GM19397 (cell line): ENCODE results near the gene PIP5K1C.

Source experiments
- ATAC-seq: cut with Tn5 transposase; IDR thresholded peaks from one replicate; pipeline ENCODE4 v1.9.1; 2021; ENCODE audit warnings: mild to moderate bottlenecking, moderate library complexity; ENCODE audit not compliant: unreplicated experiment

The PIP5K1C gene, protein sequence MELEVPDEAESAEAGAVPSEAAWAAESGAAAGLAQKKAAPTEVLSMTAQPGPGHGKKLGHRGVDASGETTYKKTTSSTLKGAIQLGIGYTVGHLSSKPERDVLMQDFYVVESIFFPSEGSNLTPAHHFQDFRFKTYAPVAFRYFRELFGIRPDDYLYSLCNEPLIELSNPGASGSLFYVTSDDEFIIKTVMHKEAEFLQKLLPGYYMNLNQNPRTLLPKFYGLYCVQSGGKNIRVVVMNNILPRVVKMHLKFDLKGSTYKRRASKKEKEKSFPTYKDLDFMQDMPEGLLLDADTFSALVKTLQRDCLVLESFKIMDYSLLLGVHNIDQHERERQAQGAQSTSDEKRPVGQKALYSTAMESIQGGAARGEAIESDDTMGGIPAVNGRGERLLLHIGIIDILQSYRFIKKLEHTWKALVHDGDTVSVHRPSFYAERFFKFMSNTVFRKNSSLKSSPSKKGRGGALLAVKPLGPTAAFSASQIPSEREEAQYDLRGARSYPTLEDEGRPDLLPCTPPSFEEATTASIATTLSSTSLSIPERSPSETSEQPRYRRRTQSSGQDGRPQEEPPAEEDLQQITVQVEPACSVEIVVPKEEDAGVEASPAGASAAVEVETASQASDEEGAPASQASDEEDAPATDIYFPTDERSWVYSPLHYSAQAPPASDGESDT

DNA sequence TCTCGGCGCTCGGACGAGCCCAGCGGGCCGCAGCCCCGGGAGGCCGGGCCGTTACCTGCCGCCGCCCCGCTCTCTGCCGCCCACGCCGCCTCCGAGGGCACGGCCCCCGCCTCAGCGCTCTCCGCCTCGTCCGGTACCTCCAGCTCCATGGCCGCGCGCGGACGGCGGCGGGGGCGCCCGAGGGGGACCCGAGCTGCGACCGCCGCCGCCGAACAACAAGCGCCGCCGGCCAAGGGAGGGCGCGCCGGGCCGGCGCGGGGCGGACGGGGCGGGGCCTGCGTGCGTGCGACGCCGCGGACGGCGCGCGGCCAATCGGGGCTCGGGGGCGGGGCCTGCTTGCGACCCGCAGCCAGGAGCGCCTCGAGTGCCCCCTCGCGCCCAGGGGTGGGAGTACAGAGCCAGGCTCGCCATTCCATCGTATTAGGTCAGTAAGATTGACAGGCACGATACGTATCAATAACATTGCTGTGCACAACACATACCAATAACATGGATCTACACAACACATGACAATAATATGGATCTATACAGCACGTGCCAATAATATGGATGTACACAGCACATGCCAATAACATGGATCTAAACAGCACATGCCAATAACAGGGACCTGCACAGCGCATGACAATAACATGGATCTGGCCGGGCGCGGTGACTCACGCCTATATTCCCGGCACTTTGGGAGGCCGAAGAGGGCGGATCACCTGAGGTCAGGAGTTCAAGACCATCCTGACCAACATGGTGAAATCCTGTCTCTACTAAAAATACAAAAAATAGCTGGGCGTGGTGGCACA is at the start of gene PIP5K1C:
TSS of gene PIP5K1C (minus strand) at position 227 of the 791 bp plus-strand sequence. CDS start at position 149, 78 bp downstream.
- ATAC-seq: peak; percentile 85

DNA sequence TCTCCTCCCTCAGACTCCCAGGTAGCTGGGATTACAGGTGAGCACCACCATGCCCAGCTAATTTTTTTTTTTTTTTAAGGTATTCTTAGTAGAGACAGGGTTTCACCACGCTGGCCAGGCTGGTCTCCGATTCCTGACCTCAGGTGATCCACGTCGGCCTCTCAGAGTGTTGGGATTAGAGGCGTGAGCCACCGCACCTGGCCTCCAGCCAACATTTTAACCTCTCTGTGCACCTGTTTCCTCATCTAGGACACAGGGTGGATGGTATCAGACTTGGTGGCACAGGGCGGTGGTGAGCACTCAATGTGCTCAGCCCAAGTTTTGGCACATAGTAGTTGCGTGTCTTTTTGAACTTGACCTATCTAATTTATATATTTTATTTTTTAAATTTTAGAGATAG is 48.7 kb upstream of the PIP5K1C start:
- ATAC-seq: no peak

DNA sequence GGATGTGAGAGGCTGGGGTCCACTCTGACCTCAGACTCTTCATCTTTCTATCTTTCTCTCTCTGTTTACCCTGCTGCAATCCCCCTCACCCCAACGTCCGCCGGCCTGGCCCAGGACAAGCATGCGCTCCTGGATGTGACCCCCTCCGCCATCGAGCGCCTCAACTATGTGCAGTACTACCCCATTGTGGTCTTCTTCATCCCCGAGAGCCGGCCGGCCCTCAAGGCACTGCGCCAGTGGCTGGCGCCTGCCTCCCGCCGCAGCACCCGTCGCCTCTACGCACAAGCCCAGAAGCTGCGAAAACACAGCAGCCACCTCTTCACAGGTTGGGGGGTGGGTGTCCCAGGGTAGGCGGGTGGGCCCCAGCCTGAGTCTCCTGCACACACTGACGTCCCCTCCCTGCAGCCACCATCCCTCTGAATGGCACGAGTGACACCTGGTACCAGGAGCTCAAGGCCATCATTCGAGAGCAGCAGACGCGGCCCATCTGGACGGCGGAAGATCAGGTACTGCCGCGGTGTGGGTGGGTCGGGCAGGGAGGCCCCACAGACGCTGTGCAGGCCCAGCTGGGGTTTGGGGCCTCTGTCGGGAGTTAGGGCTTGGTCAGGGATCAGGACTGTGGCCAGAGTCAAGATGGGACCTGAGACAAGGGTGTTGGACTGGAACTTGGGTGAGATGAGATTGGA is 46.2 kb upstream of the PIP5K1C start:
- ATAC-seq: no peak

DNA sequence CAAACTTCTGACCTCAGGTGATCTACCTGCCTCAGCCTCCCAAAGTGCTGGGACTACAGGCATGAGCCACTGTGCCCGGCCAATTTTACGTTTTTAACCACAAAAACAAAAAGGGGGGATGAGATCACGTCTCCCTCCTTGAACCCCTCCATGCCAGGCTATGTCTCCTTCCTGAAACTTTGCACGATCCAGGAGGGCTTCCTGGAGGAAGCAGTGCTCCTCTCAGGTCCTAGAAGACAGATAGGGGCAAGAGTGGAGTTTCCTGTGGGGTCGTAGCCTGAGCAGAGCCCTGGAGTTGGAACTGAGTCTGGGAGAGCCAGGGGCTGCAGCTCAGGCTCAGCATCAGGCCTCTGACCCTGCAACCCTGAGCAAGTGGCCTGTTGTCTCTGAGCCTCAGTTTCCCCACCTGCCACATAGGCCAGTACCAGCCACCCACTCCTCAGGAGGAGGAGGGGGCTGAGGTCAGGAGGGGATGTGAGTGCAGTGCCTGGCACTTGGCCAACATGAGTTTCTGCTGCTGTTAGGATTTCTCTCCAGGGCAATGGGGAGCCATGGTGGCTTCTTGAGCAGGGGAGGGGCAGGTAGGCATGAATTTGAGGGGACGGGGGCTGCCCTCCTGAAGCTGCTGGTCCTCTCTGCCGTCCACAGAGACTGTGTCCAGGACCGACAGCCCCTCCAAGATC is 45.2 kb upstream of the PIP5K1C start:
- ATAC-seq: no peak

DNA sequence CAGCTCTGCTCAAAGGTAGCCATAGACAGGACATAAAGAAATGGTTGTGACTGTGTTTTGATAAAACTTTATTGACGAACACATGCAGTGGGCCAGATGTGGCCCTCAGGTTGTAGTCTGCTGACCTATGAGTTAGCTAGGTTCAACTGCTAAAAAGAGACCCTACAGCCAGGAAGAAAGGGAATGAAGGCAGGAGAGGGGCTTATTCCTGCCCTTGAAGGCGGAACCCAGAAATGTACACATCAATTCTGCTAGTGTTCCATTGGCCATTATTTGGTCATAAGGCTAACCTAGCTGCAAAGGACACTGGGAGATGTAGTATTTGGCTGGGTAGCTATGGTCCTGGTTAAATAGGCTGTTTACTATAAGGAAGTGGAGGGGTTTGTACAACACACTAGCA is 43.2 kb upstream of the PIP5K1C start:
- no peak for ATAC-seq

DNA sequence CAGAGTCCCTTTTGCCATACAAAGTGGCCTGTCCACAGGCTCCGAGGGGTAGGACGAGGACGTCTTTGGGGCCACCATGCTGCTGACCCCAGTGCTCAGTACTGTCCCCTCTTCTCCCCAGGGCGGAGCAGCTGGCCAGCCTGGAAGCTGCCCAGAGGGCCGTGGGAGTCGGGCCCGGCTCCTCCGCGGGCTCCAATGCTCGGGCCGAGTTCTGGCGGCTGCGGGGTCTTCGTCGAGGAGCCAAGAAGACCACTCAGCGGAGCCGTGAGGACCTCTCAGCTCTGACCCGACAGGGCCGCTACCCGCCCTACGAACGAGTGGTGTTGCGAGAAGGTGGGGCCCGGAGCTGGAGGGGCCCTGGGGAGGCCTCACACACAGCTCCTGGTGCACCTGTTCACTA is 40.2 kb upstream of the PIP5K1C start:
- ATAC-seq: no peak

DNA sequence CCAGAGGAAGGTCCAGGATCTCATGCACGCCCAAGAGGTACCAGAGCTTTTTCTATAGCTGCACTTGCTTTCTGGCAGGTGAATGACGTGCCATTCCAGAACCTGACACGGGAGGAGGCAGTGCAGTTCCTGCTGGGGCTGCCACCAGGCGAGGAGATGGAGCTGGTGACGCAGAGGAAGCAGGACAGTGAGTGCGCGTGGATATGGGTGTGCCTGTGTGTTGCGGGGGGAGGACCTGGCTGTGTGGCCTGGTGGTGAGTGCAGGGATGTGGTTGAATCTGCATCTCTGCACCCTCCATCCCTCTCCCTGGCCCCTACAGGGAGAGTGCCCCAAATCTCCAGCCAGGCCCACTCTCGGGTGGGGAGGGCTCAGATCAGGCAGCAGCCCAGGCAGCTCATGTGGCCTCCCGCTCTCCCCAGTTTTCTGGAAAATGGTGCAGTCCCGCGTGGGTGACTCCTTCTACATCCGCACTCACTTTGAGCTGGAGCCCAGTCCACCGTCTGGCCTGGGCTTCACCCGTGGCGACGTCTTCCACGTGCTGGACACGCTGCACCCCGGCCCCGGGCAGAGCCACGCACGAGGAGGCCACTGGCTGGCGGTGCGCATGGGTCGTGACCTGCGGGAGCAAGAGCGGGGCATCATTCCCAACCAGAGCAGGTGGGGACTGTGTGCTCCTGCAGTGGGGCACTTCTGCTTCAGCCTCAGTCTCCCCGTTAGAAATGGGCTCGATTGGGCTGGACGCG is 38.4 kb upstream of the PIP5K1C start:
- no peak for ATAC-seq

DNA sequence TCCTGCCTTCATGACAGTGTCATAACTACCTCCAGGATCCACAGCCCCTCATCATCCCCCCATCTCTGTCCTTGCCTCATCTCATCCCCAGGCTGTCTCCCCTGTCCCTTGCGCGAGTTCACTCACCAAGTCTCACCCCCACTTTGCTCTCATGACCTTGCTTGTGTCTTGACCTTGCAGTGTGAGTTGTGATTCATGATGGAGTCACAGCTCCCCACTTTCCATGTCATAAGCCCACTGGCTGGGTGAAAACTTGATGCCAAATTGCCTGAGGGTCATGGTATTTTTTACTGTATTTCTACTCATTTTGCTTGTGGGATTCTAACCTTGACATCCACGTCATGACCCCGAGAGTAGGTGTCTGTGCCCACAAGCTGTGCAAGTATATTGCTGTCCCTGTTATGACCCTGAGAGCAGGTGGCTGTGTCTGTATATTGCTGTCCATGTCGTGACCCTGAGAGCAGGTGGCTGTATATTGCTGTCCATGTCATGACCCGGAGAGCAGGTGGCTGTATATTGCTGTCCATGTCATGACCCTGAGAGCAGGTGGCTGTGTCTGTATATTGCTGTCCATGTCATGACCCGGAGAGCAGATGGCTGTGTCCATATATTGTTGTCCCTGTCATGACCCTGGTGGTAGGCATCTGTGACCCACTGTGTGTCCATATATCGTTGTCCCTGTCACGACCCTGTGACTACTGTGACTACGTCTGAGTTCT is 37.4 kb upstream of the PIP5K1C start:
- ATAC-seq: no peak

DNA sequence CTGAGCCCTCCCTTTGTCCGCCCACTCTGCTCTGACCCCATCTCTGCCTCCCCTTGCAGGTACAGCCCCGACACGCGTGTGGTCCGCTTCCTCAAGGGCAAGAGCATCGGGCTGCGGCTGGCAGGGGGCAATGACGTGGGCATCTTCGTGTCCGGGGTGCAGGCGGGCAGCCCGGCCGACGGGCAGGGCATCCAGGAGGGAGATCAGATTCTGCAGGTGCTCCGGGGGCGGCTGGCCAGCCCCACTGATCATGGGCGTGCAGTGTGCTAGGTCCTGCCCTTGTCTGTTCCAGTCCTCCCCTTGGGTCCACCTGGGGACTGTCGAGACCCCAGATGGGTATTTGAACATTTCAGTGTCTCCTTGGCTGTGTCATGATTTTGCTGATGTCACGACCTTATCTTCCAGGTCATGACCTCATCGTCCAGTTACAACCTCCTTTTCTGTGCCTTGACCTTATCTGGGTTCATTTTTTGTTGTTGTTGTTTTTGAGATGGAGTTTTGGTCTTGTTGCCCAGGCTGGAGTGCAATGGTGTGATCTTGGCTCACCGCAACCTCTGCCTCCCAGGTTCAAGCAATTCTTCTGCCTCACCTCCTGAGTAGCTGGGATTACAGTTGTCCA is 35.9 kb upstream of the PIP5K1C start:
- no peak for ATAC-seq

DNA sequence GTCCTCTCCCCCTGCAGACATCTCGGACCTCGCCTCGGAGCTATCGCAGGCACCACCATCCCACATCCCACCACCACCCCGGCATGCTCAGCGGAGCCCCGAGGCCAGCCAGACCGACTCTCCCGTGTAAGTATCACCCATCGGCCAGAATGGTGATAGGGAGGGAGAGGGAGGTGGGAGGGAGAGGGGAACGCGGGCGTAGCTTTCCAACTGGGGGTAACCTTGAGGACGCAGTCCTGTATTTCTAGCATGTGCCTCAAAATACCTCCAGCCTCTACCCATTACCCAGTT is 34.0 kb upstream of the PIP5K1C start:
- no peak for ATAC-seq

DNA sequence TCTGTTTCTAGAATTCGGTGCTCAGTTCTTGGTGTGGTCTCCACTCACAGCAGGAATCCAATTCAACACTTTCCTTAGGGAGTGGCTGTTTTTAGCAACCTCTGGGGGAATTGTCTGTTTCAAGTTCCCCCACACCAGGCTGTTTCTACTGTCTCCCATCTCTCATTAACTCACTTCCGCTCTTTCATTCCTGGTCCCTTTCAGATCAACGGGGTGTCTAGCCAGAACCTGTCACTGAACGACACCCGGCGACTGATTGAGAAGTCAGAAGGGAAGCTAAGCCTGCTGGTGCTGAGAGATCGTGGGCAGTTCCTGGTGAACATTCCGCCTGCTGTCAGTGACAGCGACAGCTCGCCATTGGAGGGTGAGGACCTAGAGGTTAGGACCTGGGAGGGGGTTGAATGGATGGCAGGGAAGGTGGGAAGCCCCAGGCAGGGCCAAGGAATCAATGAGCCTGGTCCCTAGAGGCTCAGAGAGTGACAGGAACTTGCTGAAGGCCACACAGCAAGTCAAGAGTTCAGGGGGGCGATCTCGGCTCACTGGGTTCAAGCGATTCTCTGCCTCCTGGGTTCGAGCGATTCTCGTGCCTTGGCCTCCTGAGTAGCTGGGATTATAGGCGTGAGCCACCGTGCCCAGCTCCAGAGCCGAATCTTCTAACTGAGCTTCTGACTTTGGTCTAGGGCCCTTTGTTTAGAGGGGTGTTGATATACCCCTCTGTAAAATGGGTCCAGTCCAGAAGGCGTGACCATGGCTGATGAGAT is 33.5 kb upstream of the PIP5K1C start:
- ATAC-seq: no peak

DNA sequence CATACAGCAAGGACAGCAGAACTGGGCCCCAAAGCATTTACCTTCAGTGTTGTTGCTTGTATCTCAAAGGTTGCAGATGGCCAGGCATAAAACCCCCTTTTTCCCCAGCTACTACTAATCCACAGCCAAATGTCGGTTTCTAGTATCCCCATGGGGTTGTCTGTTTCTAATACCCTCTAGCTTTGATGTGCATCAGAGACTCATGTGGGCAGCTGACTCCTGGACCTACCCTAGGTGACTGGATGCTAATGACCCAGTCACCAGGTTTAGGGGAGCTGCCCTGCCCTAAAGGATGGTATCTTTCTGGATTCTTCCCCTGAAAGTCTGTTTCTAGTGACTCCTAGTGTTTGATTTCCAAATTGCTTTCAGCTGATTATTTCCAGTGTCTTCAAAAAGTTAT is 31.8 kb upstream of the PIP5K1C start:
- no peak for ATAC-seq

DNA sequence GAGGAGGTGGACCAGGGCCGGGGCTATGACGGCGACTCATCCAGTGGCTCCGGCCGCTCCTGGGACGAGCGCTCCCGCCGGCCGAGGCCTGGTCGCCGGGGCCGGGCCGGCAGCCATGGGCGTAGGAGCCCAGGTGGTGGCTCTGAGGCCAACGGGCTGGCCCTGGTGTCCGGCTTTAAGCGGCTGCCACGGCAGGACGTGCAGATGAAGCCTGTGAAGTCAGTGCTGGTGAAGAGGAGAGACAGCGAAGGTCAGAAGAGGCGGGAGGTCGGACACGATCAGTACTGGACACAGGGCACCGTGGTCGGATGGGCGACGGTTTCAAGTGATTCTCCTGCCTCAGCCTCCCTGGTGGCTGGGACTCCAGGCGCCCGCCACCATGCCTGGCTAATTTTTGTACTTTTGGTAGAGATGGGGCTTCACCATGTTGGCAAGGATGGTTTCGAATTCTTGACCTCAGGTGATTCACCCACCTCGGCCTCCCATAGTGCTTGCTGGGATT is 30.2 kb upstream of the PIP5K1C start:
- ATAC-seq: no peak

DNA sequence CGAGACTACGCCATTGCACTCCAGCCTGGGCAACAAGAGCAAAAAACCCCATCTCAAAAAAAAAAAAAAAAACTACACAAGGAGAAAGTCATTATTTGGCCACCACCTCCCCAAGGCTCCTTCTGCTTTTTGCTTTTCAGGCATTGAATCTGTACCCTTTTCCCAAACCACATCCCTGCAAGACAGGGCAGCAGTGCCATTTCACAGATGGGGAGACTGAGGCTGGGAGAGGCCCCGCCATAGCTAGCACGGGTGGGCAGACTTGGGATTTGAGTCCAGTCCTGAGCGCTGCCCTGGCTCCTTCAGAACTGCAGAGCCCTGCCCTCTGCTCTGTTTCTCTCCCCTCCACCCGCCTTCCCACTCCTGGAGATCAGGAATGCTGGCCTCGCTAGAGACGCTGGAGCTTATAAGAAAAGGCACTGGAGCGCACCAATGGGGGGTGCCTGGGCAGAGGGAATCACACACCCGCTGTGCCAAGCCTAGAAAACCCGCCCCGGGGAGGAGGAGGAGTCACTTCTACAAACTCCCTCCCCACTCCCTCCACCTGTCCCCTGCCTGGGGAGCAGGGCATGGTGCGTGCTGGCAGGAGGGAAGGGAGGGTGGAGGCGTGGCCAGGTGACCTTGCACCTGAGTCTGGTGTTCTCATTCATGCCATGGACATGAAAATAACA is 25.5 kb upstream of the PIP5K1C start:
- ATAC-seq: no peak

DNA sequence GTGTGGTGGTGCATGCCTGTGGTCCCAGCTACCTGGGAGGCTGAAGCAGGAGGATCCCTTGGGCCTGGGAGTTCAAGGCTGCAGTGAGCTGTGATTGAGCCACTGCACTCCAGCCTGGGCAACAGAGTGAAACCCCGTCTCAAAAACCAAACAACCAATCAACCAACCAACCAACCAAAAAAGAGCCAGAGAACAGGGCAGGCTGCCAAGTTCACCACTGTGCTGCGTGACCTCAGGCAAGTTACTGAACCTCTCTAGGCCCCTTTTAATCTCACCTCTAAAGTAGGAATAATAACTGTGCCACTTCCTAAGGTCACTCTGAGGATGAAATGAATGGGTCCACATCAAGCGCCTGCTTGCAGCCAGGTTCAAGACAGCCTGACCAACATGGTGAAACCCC is 24.9 kb upstream of the PIP5K1C start:
- no peak for ATAC-seq

DNA sequence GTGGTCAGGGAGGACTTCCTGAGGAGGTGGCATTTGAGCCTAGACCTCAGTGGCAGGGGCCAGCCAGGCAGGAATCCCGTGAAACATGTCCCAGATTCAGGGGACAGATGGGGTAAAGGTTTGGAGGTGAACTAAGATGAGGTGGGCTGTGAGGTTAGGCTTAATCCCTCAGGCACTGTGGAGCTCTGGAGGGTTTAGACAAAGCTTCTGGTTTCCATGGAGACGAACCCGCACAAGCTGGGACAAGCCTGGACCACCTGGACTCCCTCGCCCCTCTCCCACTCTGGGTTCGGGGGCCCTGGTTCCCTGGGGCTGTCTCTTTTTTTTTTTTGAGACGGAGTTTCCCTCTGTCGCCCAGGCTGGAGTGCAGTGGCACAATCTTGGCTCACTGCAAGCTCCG is 23.6 kb upstream of the PIP5K1C start:
- no peak for ATAC-seq

DNA sequence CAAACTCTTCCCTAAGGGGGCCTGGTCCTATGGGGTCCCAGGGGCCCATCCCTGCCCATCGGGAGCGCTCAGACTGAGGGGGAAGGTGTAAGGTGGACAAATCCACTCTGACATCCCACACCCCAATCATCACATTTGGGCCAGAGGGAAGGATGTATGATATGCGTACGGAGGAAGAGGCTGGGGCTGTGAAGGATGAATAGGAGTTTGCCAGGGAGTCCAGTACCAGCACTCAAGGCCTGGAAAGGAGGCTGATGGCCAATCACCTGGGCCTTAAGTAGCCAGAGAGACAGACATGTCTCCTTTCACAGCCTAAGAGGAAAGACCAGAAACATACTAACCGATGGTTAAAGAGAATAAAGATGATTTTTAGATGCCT is 22.8 kb upstream of the PIP5K1C start:
- no peak for ATAC-seq
